A549 (cell line): ENCODE results near the gene AGRP.

Source experiments
- CTCF ChIP-seq: fragments of >200 bp; sonication (Bioruptor Twin); formaldehyde crosslinking; IDR thresholded peaks from 3 replicates; pipeline ENCODE4 v1.5.1; 2016
- SMC3 ChIP-seq: fragments of >200 bp; sonication (Bioruptor Twin); formaldehyde crosslinking; IDR thresholded peaks from 3 replicates; pipeline ENCODE4 v1.6.1; 2018; ENCODE audit warnings: inconsistent platforms

GRCh38 chr16:67454104-67454503 lies 29.2 kb downstream of the AGRP start:
- TF ChIP-seq CTCF: no peak
- no peak for TF ChIP-seq SMC3
